Spleen (tissue), 7 donors: ENCODE results near the gene RBM26.

ENCODE experiments used
- POLR2A ChIP-seq, 3 donors: fragments of 450-650 bp; IDR thresholded peaks; one replicate each; pipeline ENCODE4 v1.5.1; 2017; ENCODE audit warnings: antibody characterized with exemption in 3 of 3, mild to moderate bottlenecking in 1 of 3
- TF ChIP-seq, protein P1 (sequence below), 11 experiments: fragments of 200-600 bp in 7 of 11; fragments of 450-650 bp in 4 of 11; sonication (generic) in 4 of 11; IDR thresholded peaks in 8 of 11; conservative IDR thresholded peaks in 3 of 11; 1 replicate in 7 of 11; 2 replicates in 4 of 11; pipeline versions ENCODE4 v1.4.0 to v1.8.0; 2016 to 2021; ENCODE audit warnings: antibody characterized with exemption in 11 of 11, inconsistent platforms in 4 of 11, mild to moderate bottlenecking in 1 of 11
- donor health status: DM: no; HTN: no; CAD: no; lungs with moderate emphysema.
- donor health status: DM: no; HTN: no; CAD: no.
- donor health status: DM: no; HTN: no; CAD: no.

DNA sequence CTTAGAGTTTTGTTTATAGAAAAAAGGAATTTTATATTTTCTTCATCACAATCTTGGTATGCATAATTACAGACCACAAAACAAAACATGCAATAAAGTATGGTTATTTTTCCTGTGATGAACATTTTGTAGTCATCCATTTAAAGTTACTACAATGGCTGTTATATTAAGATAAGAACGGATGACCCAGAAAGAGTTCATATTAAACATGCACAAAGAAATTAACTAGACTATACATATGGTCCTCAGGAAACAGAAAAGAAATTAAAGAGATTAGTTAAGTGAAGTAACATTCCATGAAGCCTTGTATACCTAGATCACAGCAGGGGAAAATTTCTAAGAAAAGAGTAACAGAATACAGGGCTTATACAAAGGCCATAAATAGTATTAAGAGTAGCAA, 36.8 kb downstream of the RBM26 start:
- TF ChIP-seq, protein P1, sequence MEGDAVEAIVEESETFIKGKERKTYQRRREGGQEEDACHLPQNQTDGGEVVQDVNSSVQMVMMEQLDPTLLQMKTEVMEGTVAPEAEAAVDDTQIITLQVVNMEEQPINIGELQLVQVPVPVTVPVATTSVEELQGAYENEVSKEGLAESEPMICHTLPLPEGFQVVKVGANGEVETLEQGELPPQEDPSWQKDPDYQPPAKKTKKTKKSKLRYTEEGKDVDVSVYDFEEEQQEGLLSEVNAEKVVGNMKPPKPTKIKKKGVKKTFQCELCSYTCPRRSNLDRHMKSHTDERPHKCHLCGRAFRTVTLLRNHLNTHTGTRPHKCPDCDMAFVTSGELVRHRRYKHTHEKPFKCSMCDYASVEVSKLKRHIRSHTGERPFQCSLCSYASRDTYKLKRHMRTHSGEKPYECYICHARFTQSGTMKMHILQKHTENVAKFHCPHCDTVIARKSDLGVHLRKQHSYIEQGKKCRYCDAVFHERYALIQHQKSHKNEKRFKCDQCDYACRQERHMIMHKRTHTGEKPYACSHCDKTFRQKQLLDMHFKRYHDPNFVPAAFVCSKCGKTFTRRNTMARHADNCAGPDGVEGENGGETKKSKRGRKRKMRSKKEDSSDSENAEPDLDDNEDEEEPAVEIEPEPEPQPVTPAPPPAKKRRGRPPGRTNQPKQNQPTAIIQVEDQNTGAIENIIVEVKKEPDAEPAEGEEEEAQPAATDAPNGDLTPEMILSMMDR (IDR thresholded peaks at IDR 0.05 in 8 of 11, conservative IDR thresholded peaks at IDR 0.05 in 3 of 11): no peak
- no peak for TF ChIP-seq POLR2A (IDR thresholded peaks at IDR 0.05)
